Neural progenitor cell (in vitro differentiated cells): ENCODE data around the gene GRIK1. TPM values are rescaled to one million over a fixed set of nuclear protein-coding genes. Genes with fewer than 3 reads are reported as not detected.
"Not testable (repeated sequence)": the region's sequence is repeated elsewhere in the genome, so short reads cannot be mapped to it uniquely, and the experiment has no call there.

Experiments
- DNase-seq: peaks from one replicate; pipeline ENCODE4 v3.0.0-alpha.2; 2016; ENCODE audit warnings: low spot score
- H2AFZ ChIP-seq: fragments of 200-600 bp; sonication (generic); replicated peaks from 2 replicates; pipeline ENCODE4 v1.6.1; 2016; ENCODE audit warnings: antibody characterized with exemption
- H3F3A ChIP-seq: fragments of 200-600 bp; sonication (generic); 2 replicates; pipeline ENCODE4 v1.6.1; 2016; ENCODE audit warnings: antibody characterized with exemption, low read depth
- H3K27ac ChIP-seq: fragments of 200-600 bp; sonication (generic); 2 replicates; pipeline ENCODE4 v1.5.1; 2016; ENCODE audit warnings: mild to moderate bottlenecking
- H3K27me3 ChIP-seq: fragments of 200-600 bp; sonication (generic); 2 replicates; pipeline ENCODE4 v1.6.1; 2016; ENCODE audit warnings: mild to moderate bottlenecking, moderate library complexity
- H3K36me3 ChIP-seq: fragments of 200-600 bp; sonication (generic); 2 replicates; pipeline ENCODE4 v1.5.1; 2016
- H3K4me1 ChIP-seq: fragments of 200-600 bp; sonication (generic); 2 replicates; pipeline ENCODE4 v1.6.1; 2016; ENCODE audit warnings: mixed run types
- H3K4me2 ChIP-seq: fragments of 200-600 bp; sonication (generic); 2 replicates; pipeline ENCODE4 v1.6.1; 2016
- H3K4me3 ChIP-seq: fragments of 200-600 bp; sonication (generic); 2 replicates; pipeline ENCODE4 v1.5.1; 2016
- H3K79me2 ChIP-seq: fragments of 200-600 bp; sonication (generic); 2 replicates; pipeline ENCODE4 v1.6.1; 2016; ENCODE audit warnings: low read depth
- H3K9ac ChIP-seq: fragments of 200-600 bp; sonication (generic); 2 replicates; pipeline ENCODE4 v1.6.1; 2016
- H3K9me3 ChIP-seq: fragments of 200-600 bp; sonication (generic); 2 replicates; pipeline ENCODE4 v1.5.1; 2016; ENCODE audit warnings: low read depth
- H4K20me1 ChIP-seq: fragments of 200-600 bp; sonication (generic); 2 replicates; pipeline ENCODE4 v1.6.1; 2016; ENCODE audit warnings: low read depth
- H3K27ac Mint-ChIP-seq: 3 replicates; pipeline ENCODE4 v1.8.0; 2021; ENCODE audit warnings: mixed read lengths
- H3K27me3 Mint-ChIP-seq: 2 replicates; pipeline ENCODE4 v1.8.0; 2022; ENCODE audit warnings: low read depth, mild to moderate bottlenecking, inconsistent platforms, moderate library complexity, mixed read lengths; ENCODE audit not compliant: insufficient read depth
- H3K36me3 Mint-ChIP-seq: 3 replicates; pipeline ENCODE4 v1.8.0; 2021; ENCODE audit warnings: mixed read lengths
- H3K4me1 Mint-ChIP-seq: 3 replicates; pipeline ENCODE4 v1.8.0; 2021; ENCODE audit warnings: mixed read lengths
- H3K4me3 Mint-ChIP-seq: 3 replicates; pipeline ENCODE4 v1.8.0; 2021; ENCODE audit warnings: mild to moderate bottlenecking, moderate library complexity, mixed read lengths
- H3K9me3 Mint-ChIP-seq: 3 replicates; pipeline ENCODE4 v1.8.0; 2020; ENCODE audit warnings: mixed read lengths
- EZH2 ChIP-seq: fragments of 200-600 bp; sonication (generic); IDR thresholded peaks from 2 replicates; pipeline ENCODE4 v1.6.1; 2017; ENCODE audit warnings: antibody characterized with exemption, mild to moderate bottlenecking, moderate library complexity
- EZH2phosphoT487 ChIP-seq: fragments of 200-600 bp; sonication (generic); IDR thresholded peaks from 2 replicates; pipeline ENCODE4 v1.6.1; 2017; ENCODE audit warnings: antibody characterized with exemption
- total RNA-seq: library from RNA; depleted of rRNA; stranded (reverse); fragments of >200 nt; gene quantifications from 2 replicates; pipeline ENCODE4 v1.2.3, GENCODE V29; 2015; ENCODE audit warnings: low replicate concordance
- TF ChIP-seq, protein P1 (sequence below): fragments of 200-600 bp; sonication (generic); IDR thresholded peaks from 2 replicates; pipeline ENCODE4 v1.5.1; 2017; ENCODE audit warnings: antibody characterized with exemption, mild to moderate bottlenecking

Gene GRIK1
- total RNA-seq, 1 donor from 2014 or later = 1.6 TPM

- Mint-ChIP-seq H3K4me3 (no peak overlapping the region), H3K9me3 (peaks cover 6% of the 10 kb centered on the region), H3K36me3 (no peaks in the 10 kb centered on the region), H3K27ac (no peak overlapping the region), H3K27me3 (no peaks in the 10 kb centered on the region), H3K4me1 (peaks cover 12% of the 10 kb centered on the region)
- TF ChIP-seq, protein P1, sequence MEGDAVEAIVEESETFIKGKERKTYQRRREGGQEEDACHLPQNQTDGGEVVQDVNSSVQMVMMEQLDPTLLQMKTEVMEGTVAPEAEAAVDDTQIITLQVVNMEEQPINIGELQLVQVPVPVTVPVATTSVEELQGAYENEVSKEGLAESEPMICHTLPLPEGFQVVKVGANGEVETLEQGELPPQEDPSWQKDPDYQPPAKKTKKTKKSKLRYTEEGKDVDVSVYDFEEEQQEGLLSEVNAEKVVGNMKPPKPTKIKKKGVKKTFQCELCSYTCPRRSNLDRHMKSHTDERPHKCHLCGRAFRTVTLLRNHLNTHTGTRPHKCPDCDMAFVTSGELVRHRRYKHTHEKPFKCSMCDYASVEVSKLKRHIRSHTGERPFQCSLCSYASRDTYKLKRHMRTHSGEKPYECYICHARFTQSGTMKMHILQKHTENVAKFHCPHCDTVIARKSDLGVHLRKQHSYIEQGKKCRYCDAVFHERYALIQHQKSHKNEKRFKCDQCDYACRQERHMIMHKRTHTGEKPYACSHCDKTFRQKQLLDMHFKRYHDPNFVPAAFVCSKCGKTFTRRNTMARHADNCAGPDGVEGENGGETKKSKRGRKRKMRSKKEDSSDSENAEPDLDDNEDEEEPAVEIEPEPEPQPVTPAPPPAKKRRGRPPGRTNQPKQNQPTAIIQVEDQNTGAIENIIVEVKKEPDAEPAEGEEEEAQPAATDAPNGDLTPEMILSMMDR = no peak
- TF ChIP-seq EZH2phosphoT487 = no peak
- no peak for TF ChIP-seq EZH2
- Histone ChIP-seq H3K27ac (no peak overlapping the region), H3K27me3 (no peaks in the 10 kb centered on the region), H3F3A (no peaks in the 10 kb centered on the region), H3K9me3 (no peaks in the 10 kb centered on the region), H3K9ac (no peak overlapping the region), H3K4me3 (no peak overlapping the region), H4K20me1 (no peaks in the 10 kb centered on the region), H3K4me2 (no peak overlapping the region), H3K36me3 (no peaks in the 10 kb centered on the region), H3K4me1 (peaks cover 4% of the 10 kb centered on the region), H2AFZ (no peak overlapping the region), H3K79me2 (no peaks in the 10 kb centered on the region)
- DNase-seq = no peak
Measured at GRCh38 chr21:29961291-29962027, 21.7 kb upstream of the GRIK1 start.

GRCh38 chr21:29958551-29958950 is 18.8 kb upstream of the GRIK1 start:
- H3K36me3 Mint-ChIP-seq = no peaks in the 10 kb centered on the region
- no peaks in the 10 kb centered on the region for H3K27me3 Mint-ChIP-seq

GRCh38 chr21:29958035-29958434 is 18.2 kb upstream of the GRIK1 start:
- peaks cover 19% of the 10 kb centered on the region for H3K4me1 Mint-ChIP-seq
- H3K27ac Mint-ChIP-seq = not testable (repeated sequence)

More at GRCh38 chr21:29958551-29958950, 18.8 kb upstream of the GRIK1 start:
- H3K9me3 ChIP-seq = no peaks in the 10 kb centered on the region
- TF ChIP-seq EZH2 (no peak), EZH2phosphoT487 (no peak)
- TF ChIP-seq, protein P1 = no peak
- Mint-ChIP-seq H3K4me1 (peaks cover 14% of the 10 kb centered on the region), H3K4me3 (no peak overlapping the region), H3K9me3 (peaks cover 6% of the 10 kb centered on the region), H3K27ac (no peak overlapping the region)
- no peaks in the 10 kb centered on the region for H3K27me3 ChIP-seq
- H4K20me1 ChIP-seq = no peaks in the 10 kb centered on the region
- H3K4me3 ChIP-seq = no peak overlapping the region
- H3K36me3 ChIP-seq = no peaks in the 10 kb centered on the region
- H3F3A ChIP-seq = no peaks in the 10 kb centered on the region
- peak; percentile 53 for DNase-seq
- no peaks in the 10 kb centered on the region for H3K79me2 ChIP-seq
- no peak overlapping the region for H3K4me2 ChIP-seq
- H3K4me1 ChIP-seq = peaks cover 4% of the 10 kb centered on the region
- H3K9ac ChIP-seq = no peak overlapping the region
- no peak overlapping the region for H2AFZ ChIP-seq
- H3K27ac ChIP-seq = no peak overlapping the region

GRCh38 chr21:29953690-29954089 is 13.9 kb upstream of the GRIK1 start:
- Histone ChIP-seq H3K27ac (no peak overlapping the region), H3K9ac (no peak overlapping the region), H3K4me2 (no peak overlapping the region), H3K9me3 (no peaks in the 10 kb centered on the region), H2AFZ (no peak overlapping the region), H3K36me3 (no peaks in the 10 kb centered on the region), H3K27me3 (no peaks in the 10 kb centered on the region), H3F3A (no peaks in the 10 kb centered on the region), H3K4me1 (peaks cover 4% of the 10 kb centered on the region), H4K20me1 (no peaks in the 10 kb centered on the region), H3K79me2 (no peaks in the 10 kb centered on the region), H3K4me3 (no peak overlapping the region)
- Mint-ChIP-seq H3K4me3 (no peak overlapping the region), H3K27ac (no peak overlapping the region), H3K36me3 (no peaks in the 10 kb centered on the region), H3K9me3 (peaks cover 3% of the 10 kb centered on the region), H3K4me1 (peaks cover 16% of the 10 kb centered on the region), H3K27me3 (no peaks in the 10 kb centered on the region)
- TF ChIP-seq, protein P1 = no peak
- TF ChIP-seq EZH2phosphoT487 (no peak), EZH2 (no peak)
- DNase-seq = no peak

More at GRCh38 chr21:29958035-29958434, 18.2 kb upstream of the GRIK1 start:
- H3K9ac ChIP-seq, H3K4me3 Mint-ChIP-seq, H3K27me3 ChIP-seq, H3K27me3 Mint-ChIP-seq, H4K20me1 ChIP-seq, H3K36me3 Mint-ChIP-seq, H3K36me3 ChIP-seq, H3K4me3 ChIP-seq, H3K79me2 ChIP-seq, H3K9me3 ChIP-seq, H3K9me3 Mint-ChIP-seq, H3K4me1 ChIP-seq, H3K27ac ChIP-seq, H3F3A ChIP-seq, H3K4me2 ChIP-seq, DNase-seq, H2AFZ ChIP-seq: not testable (repeated sequence)
